Measurements from ENCODE around the gene TRIM17. TPM values are rescaled to one million over a fixed set of nuclear protein-coding genes. Genes with fewer than 3 reads are reported as not detected.
A peak's percentile ranks its signal among the peaks of the same experiment; 100 is the strongest.

The TRIM17 gene
- total and polyA plus RNA-seq, 2 of the 13 experiments (the other 11 are each of a cell fraction or from before 2014, with no cell fraction given): 0.32 to 0.64 TPM

- ChIA-PET POLR2A (interaction anchor here (1.0 to 1.5 kb wide), 2 partner anchors 10 to 12 kb away, joined by 4 to 5 read pairs; partner anchors contain the start of gene TRIM11), CTCF (ENCODE audit: low intra/inter-chr PET ratio, low total read pairs) (no interaction called here)
- no TSS peak for BruUV-seq (replicated peaks)
- H3K4me2 ChIP-seq (ENCODE audit: low read depth, low read length): no peak overlapping the region
- H3K4me3 ChIP-seq (replicated peaks in 1 of 3; ENCODE audit: insufficient read depth in 1 of 3, low read depth in 2 of 3, low read length in 3 of 3): no peak overlapping the region
- H3K9me3 ChIP-seq (ENCODE audit: low read length): no peaks in the 10 kb centered on the region
- peaks cover 9% of the 10 kb centered on the region for H3K4me1 ChIP-seq (ENCODE audit: insufficient read depth, low read length)
- in situ Hi-C loops (cut with HindIII; ENCODE audit: extremely low pct_ligation_motif_present, low pct_unique_long_range_greater_than_20kb) (no loop called here), intact Hi-C loops (cut with micrococcal nuclease; ENCODE audit: unreplicated experiment) (no loop called here)
- FAIRE-seq (no peak), DNase-seq (ENCODE audit: low spot score) (peak; percentile 21), ATAC-seq (peak; percentile 40)
- H4K20me1 ChIP-seq (ENCODE audit: insufficient read depth, low read length): peaks cover 3% of the 10 kb centered on the region; the same call in 1 of the 2 replicates
- H3K9ac ChIP-seq (ENCODE audit: insufficient read depth, low read depth, low read length): no peak overlapping the region
- no peak overlapping the region for H2AFZ ChIP-seq (ENCODE audit: low read length)
- peaks cover 18 to 47% of the 10 kb centered on the region in 2 experiments for H3K36me3 ChIP-seq (replicated peaks in 1 of 2; ENCODE audit: control insufficient read depth in 1 of 2, insufficient read depth in 2 of 2, low read length in 2 of 2)
- no peaks in the 10 kb centered on the region for H3K27me3 ChIP-seq (ENCODE audit: control insufficient read depth in 1 of 2, insufficient read depth in 2 of 2, low read length in 2 of 2)
- no peaks in the 10 kb centered on the region for H3K79me2 ChIP-seq (ENCODE audit: insufficient read depth, low read length)
- H3K27ac ChIP-seq (ENCODE audit: extremely low read length, insufficient read depth, low read length): peak overlapping the region; percentile 18
- 97% methylated on average over 19 of the region's 38 CpGs for WGBS (ENCODE audit: low lambda C conversion rate)
- TF ChIP-seq NR2F1 (CRISPR knock-in tag; IDR thresholded peaks at IDR 0.05): 0 out of 4 replicates have a peak, but pooled peaks of 1 of the 2 experiments have one; percentile 13
- 0 out of 4 replicates have a peak, but pooled peaks of 1 of the 2 experiments have one; percentile 29 for TF ChIP-seq POLR2A (IDR thresholded peaks at IDR 0.05; ENCODE audit: insufficient read depth in 1 of 2, low read depth in 2 of 2, low read length in 2 of 2)
- TF ChIP-seq ZNF75D (CRISPR knock-in tag; IDR thresholded peaks at IDR 0.05; ENCODE audit: borderline replicate concordance): no peak
- no peak for TF ChIP-seq SOX6 (IDR thresholded peaks at IDR 0.05)
- TF ChIP-seq SOX6 (CRISPR knock-in tag; IDR thresholded peaks at IDR 0.05): 0 out of 2 replicates have a peak, but pooled peaks have one; percentile 23
- TF ChIP-seq IRF2 (CRISPR knock-in tag; IDR thresholded peaks at IDR 0.05): no peak
- TF ChIP-seq ZNF761 (CRISPR knock-in tag; conservative IDR thresholded peaks at IDR 0.05): no peak
- no peak for TF ChIP-seq NFRKB (IDR thresholded peaks at IDR 0.05)
- no peak for TF ChIP-seq SNAPC2 (CRISPR knock-in tag; IDR thresholded peaks at IDR 0.05)
- TF ChIP-seq ZBTB4 (CRISPR knock-in tag; IDR thresholded peaks at IDR 0.05; ENCODE audit: borderline replicate concordance): peak; percentile 96; the same call in 1 of the 2 replicates
- TF ChIP-seq THAP8 (CRISPR knock-in tag; IDR thresholded peaks at IDR 0.05; ENCODE audit: borderline replicate concordance): no peak
- 0 out of 2 replicates have a peak, but pooled peaks have one; percentile 39 for TF ChIP-seq PAF1 (CRISPR knock-in tag; IDR thresholded peaks at IDR 0.05)
- TF ChIP-seq RARA (CRISPR knock-in tag; IDR thresholded peaks at IDR 0.05): 0 out of 2 replicates have a peak, but pooled peaks have one; percentile 28
- TF ChIP-seq ZNF503 (CRISPR knock-in tag; IDR thresholded peaks at IDR 0.05): no peak
- TF ChIP-seq ZFP91 (CRISPR knock-in tag; IDR thresholded peaks at IDR 0.05; ENCODE audit: borderline replicate concordance): peak; percentile 48; the same call in 1 of the 2 replicates
Measured at GRCh38 chr1:228394571-228395394, 21.9 kb downstream of the TRIM17 start.
